ENCODE results near the gene WBP1L. TPM values are rescaled to one million over a fixed set of nuclear protein-coding genes. Genes with fewer than 3 reads are reported as not detected.

The WBP1L gene
- total and polyA plus RNA-seq, 2 of the 13 experiments (the other 11 are each of a cell fraction or from before 2014, with no cell fraction given): 8.3 to 12.3 TPM

DNA sequence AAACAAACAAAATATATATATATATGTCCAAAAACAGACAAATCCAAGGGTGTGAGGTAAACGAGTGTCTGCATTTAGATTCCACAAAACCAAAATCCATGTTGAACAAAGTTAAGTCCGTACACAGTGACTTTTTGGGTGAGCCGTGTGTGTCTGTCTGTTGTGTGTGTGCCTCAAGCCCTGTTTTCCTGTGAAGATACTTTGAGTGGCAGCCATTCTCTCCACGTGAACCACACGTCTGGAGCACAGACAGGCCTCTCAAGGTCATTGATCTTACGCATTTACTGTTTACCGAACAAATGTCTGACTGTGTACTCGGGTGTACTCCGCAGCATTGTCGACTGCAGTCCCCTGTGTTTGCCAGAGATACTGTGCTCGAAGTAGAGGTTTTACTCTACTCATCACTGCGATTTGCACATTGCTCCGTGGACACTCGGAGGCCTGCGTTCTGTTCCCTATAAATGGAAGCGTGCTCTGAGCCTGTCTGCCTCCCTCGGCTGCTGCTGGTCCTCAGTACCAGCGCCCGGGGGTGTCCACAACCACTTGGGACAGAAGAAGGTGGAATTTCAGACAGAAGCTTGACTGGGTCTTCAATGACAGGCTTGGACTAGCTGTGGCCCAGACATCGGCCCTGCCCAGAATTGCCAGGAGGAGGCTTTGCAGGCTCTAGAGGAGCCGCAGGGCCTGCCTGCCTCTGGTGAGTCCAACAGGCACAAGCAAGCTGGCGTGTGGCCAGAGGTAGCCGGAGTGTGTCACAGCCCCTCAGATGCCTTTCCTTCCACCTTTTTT lies 71.3 kb downstream of the WBP1L start (continued):
- TF ChIP-seq PITX1 (CRISPR knock-in tag; IDR thresholded peaks at IDR 0.05): 0 out of 2 replicates have a peak, but pooled peaks have one; percentile 19
- peak; percentile 84; the same call in 1 of the 2 replicates for TF ChIP-seq ZNF737 (CRISPR knock-in tag; IDR thresholded peaks at IDR 0.05; ENCODE audit: borderline replicate concordance)
- peak; percentile 80; the same call in 1 of the 2 replicates for TF ChIP-seq ZNF331 (CRISPR knock-in tag; IDR thresholded peaks at IDR 0.05)
- TF ChIP-seq THAP11 (CRISPR knock-in tag; IDR thresholded peaks at IDR 0.05): peak; percentile 76
- no peak for TF ChIP-seq SP5 (CRISPR knock-in tag; IDR thresholded peaks at IDR 0.05; ENCODE audit: borderline replicate concordance, low read depth)
- peak; percentile 53; the same call in 1 of the 2 replicates for TF ChIP-seq IRF2 (CRISPR knock-in tag; IDR thresholded peaks at IDR 0.05)
- TF ChIP-seq, protein P1, sequence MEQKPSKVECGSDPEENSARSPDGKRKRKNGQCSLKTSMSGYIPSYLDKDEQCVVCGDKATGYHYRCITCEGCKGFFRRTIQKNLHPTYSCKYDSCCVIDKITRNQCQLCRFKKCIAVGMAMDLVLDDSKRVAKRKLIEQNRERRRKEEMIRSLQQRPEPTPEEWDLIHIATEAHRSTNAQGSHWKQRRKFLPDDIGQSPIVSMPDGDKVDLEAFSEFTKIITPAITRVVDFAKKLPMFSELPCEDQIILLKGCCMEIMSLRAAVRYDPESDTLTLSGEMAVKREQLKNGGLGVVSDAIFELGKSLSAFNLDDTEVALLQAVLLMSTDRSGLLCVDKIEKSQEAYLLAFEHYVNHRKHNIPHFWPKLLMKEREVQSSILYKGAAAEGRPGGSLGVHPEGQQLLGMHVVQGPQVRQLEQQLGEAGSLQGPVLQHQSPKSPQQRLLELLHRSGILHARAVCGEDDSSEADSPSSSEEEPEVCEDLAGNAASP (CRISPR knock-in tag; IDR thresholded peaks at IDR 0.05; ENCODE audit: borderline replicate concordance): peak; percentile 78
- TF ChIP-seq ZNF44 (CRISPR knock-in tag; IDR thresholded peaks at IDR 0.05): 0 out of 2 replicates have a peak, but pooled peaks have one; percentile 59
- no peak for TF ChIP-seq ZNF713 (CRISPR knock-in tag; IDR thresholded peaks at IDR 0.05)
- no peak for TF ChIP-seq ZNF790 (CRISPR knock-in tag; IDR thresholded peaks at IDR 0.05; ENCODE audit: borderline replicate concordance)
- TF ChIP-seq ZNF772 (CRISPR knock-in tag; IDR thresholded peaks at IDR 0.05): 0 out of 2 replicates have a peak, but pooled peaks have one; percentile 44
- TF ChIP-seq, protein P2, sequence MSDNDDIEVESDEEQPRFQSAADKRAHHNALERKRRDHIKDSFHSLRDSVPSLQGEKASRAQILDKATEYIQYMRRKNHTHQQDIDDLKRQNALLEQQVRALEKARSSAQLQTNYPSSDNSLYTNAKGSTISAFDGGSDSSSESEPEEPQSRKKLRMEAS (IDR thresholded peaks at IDR 0.05): peak; percentile 90
- TF ChIP-seq, protein P3, sequence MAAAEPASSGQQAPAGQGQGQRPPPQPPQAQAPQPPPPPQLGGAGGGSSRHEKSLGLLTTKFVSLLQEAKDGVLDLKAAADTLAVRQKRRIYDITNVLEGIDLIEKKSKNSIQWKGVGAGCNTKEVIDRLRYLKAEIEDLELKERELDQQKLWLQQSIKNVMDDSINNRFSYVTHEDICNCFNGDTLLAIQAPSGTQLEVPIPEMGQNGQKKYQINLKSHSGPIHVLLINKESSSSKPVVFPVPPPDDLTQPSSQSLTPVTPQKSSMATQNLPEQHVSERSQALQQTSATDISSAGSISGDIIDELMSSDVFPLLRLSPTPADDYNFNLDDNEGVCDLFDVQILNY (CRISPR knock-in tag; conservative IDR thresholded peaks at IDR 0.05): no peak
- TF ChIP-seq, protein P4, sequence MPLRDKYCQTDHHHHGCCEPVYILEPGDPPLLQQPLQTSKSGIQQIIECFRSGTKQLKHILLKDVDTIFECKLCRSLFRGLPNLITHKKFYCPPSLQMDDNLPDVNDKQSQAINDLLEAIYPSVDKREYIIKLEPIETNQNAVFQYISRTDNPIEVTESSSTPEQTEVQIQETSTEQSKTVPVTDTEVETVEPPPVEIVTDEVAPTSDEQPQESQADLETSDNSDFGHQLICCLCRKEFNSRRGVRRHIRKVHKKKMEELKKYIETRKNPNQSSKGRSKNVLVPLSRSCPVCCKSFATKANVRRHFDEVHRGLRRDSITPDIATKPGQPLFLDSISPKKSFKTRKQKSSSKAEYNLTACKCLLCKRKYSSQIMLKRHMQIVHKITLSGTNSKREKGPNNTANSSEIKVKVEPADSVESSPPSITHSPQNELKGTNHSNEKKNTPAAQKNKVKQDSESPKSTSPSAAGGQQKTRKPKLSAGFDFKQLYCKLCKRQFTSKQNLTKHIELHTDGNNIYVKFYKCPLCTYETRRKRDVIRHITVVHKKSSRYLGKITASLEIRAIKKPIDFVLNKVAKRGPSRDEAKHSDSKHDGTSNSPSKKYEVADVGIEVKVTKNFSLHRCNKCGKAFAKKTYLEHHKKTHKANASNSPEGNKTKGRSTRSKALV (CRISPR knock-in tag; IDR thresholded peaks at IDR 0.05): 0 out of 2 replicates have a peak, but pooled peaks have one; percentile 13
- TF ChIP-seq NRL (CRISPR knock-in tag; IDR thresholded peaks at IDR 0.05; ENCODE audit: borderline replicate concordance): no peak
- TF ChIP-seq, protein P5, sequence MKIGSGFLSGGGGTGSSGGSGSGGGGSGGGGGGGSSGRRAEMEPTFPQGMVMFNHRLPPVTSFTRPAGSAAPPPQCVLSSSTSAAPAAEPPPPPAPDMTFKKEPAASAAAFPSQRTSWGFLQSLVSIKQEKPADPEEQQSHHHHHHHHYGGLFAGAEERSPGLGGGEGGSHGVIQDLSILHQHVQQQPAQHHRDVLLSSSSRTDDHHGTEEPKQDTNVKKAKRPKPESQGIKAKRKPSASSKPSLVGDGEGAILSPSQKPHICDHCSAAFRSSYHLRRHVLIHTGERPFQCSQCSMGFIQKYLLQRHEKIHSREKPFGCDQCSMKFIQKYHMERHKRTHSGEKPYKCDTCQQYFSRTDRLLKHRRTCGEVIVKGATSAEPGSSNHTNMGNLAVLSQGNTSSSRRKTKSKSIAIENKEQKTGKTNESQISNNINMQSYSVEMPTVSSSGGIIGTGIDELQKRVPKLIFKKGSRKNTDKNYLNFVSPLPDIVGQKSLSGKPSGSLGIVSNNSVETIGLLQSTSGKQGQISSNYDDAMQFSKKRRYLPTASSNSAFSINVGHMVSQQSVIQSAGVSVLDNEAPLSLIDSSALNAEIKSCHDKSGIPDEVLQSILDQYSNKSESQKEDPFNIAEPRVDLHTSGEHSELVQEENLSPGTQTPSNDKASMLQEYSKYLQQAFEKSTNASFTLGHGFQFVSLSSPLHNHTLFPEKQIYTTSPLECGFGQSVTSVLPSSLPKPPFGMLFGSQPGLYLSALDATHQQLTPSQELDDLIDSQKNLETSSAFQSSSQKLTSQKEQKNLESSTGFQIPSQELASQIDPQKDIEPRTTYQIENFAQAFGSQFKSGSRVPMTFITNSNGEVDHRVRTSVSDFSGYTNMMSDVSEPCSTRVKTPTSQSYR (CRISPR knock-in tag; IDR thresholded peaks at IDR 0.05; ENCODE audit: borderline replicate concordance): peak; percentile 38; the same call in 1 of the 2 replicates
- 0 out of 2 replicates have a peak, but pooled peaks have one; percentile 64 for TF ChIP-seq ZNF670 (CRISPR knock-in tag; IDR thresholded peaks at IDR 0.05; ENCODE audit: borderline replicate concordance)
- TF ChIP-seq KLF16 (CRISPR knock-in tag; IDR thresholded peaks at IDR 0.05): peak in 1 of 2 experiments; percentile 86; a peak in 2 of 4 replicates
- TF ChIP-seq SRY (CRISPR knock-in tag; IDR thresholded peaks at IDR 0.05): peak; percentile 78; the same call in 1 of the 2 replicates
- TF ChIP-seq ISL2 (CRISPR knock-in tag; IDR thresholded peaks at IDR 0.05): peak; percentile 59; the same call in 1 of the 2 replicates
